ENCODE measurements around the gene IQSEC2.

The IQSEC2 gene

DNA sequence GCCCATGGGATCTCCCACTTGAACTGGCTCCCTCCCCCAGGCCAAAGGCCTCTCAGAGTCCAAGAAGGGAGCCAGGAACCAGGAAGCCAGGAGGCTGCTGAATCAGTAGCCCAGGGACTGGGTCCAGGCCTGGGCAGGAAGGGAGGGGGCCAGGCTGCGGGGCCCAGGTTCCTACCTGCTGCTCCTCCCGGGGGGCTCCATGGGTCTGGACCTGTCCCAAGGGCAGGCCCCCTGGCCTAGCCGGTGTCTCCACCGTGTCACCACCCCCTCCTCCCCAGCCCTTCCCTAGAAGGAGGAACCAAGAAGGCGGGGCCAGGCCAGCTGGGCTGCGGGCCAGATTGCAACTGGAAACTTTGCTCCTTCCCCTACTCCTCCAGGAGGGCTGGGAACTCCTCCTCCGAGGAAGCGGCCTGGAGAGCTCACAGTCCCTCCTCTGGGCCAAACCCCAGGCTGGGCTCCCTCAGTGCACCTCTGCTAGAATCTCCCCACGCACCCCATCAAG lies at the start of gene IQSEC2:
Gene IQSEC2 (minus strand): TSS at position 264 of the 502 bp plus-strand sequence.
- H3K27me3 ChIP-seq (replicated peaks; ENCODE audit: control insufficient read depth, insufficient read depth, low read length): no peaks in the 10 kb centered on the region
- DNase-seq (ENCODE audit: extremely low read depth, insufficient read length): no peak
- no peaks in the 10 kb centered on the region for H3K36me3 ChIP-seq (ENCODE audit: control insufficient read depth, insufficient read depth, low read length)
- H3K4me3 ChIP-seq (replicated peaks; ENCODE audit: low read depth, low read length): no peak within 1 kb of the TSS
- TF ChIP-seq CTCF (IDR thresholded peaks at IDR 0.05; ENCODE audit: insufficient read depth, low read length, poor library complexity, severe bottlenecking): no peak

GRCh38 chrX:53330331-53330730 lies 48.9 kb upstream of the IQSEC2 start:
- no peak for TF ChIP-seq CTCF (IDR thresholded peaks at IDR 0.05; ENCODE audit: insufficient read depth, low read length, poor library complexity, severe bottlenecking)
- H3K4me3 ChIP-seq (replicated peaks; ENCODE audit: low read depth, low read length): no peak overlapping the region

DNA sequence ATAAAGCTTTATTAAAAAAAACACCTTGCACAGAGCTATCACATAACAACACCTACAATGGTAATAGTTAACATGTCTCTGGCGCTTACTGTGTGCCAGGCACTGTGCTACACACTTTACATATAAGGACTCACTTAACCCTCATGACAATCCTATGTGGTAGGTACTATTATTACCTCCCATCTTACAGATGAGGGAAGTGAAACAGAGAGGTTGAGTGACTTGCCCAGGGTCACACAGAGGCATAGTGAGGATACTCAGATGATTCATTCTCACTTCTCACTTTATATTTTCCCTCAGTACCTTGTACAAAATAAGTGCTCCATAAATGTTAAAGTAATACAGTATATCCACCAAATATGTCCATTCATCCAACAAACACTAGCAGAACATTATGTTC lies 43.4 kb upstream of the IQSEC2 start:
- Histone ChIP-seq H3K4me3 (replicated peaks; ENCODE audit: low read depth, low read length) (no peak overlapping the region), H3K36me3 (ENCODE audit: control insufficient read depth, insufficient read depth, low read length) (no peaks in the 10 kb centered on the region), H3K27me3 (replicated peaks; ENCODE audit: control insufficient read depth, insufficient read depth, low read length) (no peaks in the 10 kb centered on the region; the same call in none of the 2 replicates)
- TF ChIP-seq CTCF (IDR thresholded peaks at IDR 0.05; ENCODE audit: insufficient read depth, low read length, poor library complexity, severe bottlenecking): no peak
- DNase-seq (ENCODE audit: extremely low read depth, insufficient read length): no peak

More at GRCh38 chrX:53330331-53330730, 48.9 kb upstream of the IQSEC2 start:
- no peak for DNase-seq (ENCODE audit: extremely low read depth, insufficient read length)
- Histone ChIP-seq H3K36me3 (ENCODE audit: control insufficient read depth, insufficient read depth, low read length) (no peaks in the 10 kb centered on the region), H3K27me3 (replicated peaks; ENCODE audit: control insufficient read depth, insufficient read depth, low read length) (no peaks in the 10 kb centered on the region; the same call in 1 of the 2 replicates)

GRCh38 chrX:53324085-53324484 lies 42.7 kb upstream of the IQSEC2 start:
- no peaks in the 10 kb centered on the region; the same call in none of the 2 replicates for H3K27me3 ChIP-seq (replicated peaks; ENCODE audit: control insufficient read depth, insufficient read depth, low read length)
- H3K4me3 ChIP-seq (replicated peaks; ENCODE audit: low read depth, low read length): no peak overlapping the region
- no peak for DNase-seq (ENCODE audit: extremely low read depth, insufficient read length)
- no peaks in the 10 kb centered on the region for H3K36me3 ChIP-seq (ENCODE audit: control insufficient read depth, insufficient read depth, low read length)
- TF ChIP-seq CTCF (IDR thresholded peaks at IDR 0.05; ENCODE audit: insufficient read depth, low read length, poor library complexity, severe bottlenecking): no peak

DNA sequence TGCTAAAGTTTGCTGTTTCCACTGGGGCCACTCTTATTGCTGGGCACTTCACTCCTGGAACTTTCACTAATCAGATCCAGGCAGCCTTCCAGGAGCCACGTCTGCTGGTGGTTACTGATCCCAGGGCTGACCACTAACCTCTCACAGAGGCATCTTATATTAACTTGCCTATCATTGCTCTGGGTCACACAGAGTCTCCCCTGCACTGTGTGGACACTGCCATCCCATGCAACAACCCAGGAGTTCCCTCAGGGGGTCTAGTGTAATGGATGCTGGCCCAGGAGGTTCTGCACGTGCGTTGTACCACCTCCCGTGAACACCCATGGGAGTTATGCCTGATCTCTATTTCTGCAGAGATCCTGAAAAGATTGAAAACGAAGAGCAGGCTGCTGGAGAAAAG lies 41.8 kb upstream of the IQSEC2 start:
- DNase-seq (ENCODE audit: extremely low read depth, insufficient read length): no peak
- no peak for TF ChIP-seq CTCF (IDR thresholded peaks at IDR 0.05; ENCODE audit: insufficient read depth, low read length, poor library complexity, severe bottlenecking)
- Histone ChIP-seq H3K4me3 (replicated peaks; ENCODE audit: low read depth, low read length) (no peak overlapping the region), H3K36me3 (ENCODE audit: control insufficient read depth, insufficient read depth, low read length) (no peaks in the 10 kb centered on the region), H3K27me3 (replicated peaks; ENCODE audit: control insufficient read depth, insufficient read depth, low read length) (no peaks in the 10 kb centered on the region; the same call in none of the 2 replicates)
